Measurements from ENCODE around the gene RBM5.

Gene RBM5

GRCh38 chr3:50164984-50165909 is 76.5 kb downstream of the RBM5 start:
- H2AFZ ChIP-seq (ENCODE audit: low read length): no peak overlapping the region
- H3K27me3 ChIP-seq (ENCODE audit: insufficient read depth, low read length): peaks cover 5% of the 10 kb centered on the region; the same call in 1 of the 2 replicates
- no peaks in the 10 kb centered on the region for H3K4me1 ChIP-seq (ENCODE audit: insufficient read depth, low read length, severe bottlenecking)
- H3K9me2 ChIP-seq (ENCODE audit: low read depth, low read length): no peaks in the 10 kb centered on the region
- no peaks in the 10 kb centered on the region for H4K20me1 ChIP-seq (ENCODE audit: insufficient read depth, low read length)
- no peak for TF ChIP-seq CTCF (IDR thresholded peaks at IDR 0.05; ENCODE audit: low read length)
- TF ChIP-seq EZH2 (IDR thresholded peaks at IDR 0.05; ENCODE audit: borderline replicate concordance, low read length): no peak
- no peaks in the 10 kb centered on the region for H3K36me3 ChIP-seq (ENCODE audit: insufficient read depth, low read length)
- H3K4me2 ChIP-seq (ENCODE audit: low read length): no peak overlapping the region
- no peaks in the 10 kb centered on the region for H3K9me3 ChIP-seq (ENCODE audit: low read length)
- H3K79me2 ChIP-seq (ENCODE audit: insufficient read depth, low read length): no peaks in the 10 kb centered on the region
- no peak overlapping the region for H3K4me3 ChIP-seq (ENCODE audit: low read depth, low read length, poor library complexity, severe bottlenecking)
- no peak overlapping the region for H3K27ac ChIP-seq (ENCODE audit: low read depth, low read length, poor library complexity, severe bottlenecking)
- no peaks in the 10 kb centered on the region for H3F3A ChIP-seq (ENCODE audit: insufficient read depth, low read length)
- no peak overlapping the region for H3K9ac ChIP-seq (ENCODE audit: low read length)

- H3K9me3 ChIP-seq (ENCODE audit: low read length): no peaks in the 10 kb centered on the region
- no peaks in the 10 kb centered on the region for H3K4me1 ChIP-seq (ENCODE audit: insufficient read depth, low read length, severe bottlenecking)
- H3K4me2 ChIP-seq (ENCODE audit: low read length): no peak overlapping the region
- no peak overlapping the region for H2AFZ ChIP-seq (ENCODE audit: low read length)
- no peaks in the 10 kb centered on the region for H3K36me3 ChIP-seq (ENCODE audit: insufficient read depth, low read length)
- TF ChIP-seq CTCF (IDR thresholded peaks at IDR 0.05; ENCODE audit: low read length) (no peak), EZH2 (IDR thresholded peaks at IDR 0.05; ENCODE audit: borderline replicate concordance, low read length) (no peak)
- H4K20me1 ChIP-seq (ENCODE audit: insufficient read depth, low read length): no peaks in the 10 kb centered on the region
- no peak overlapping the region for H3K4me3 ChIP-seq (ENCODE audit: low read depth, low read length, poor library complexity, severe bottlenecking)
- H3K79me2 ChIP-seq (ENCODE audit: insufficient read depth, low read length): no peaks in the 10 kb centered on the region
- H3K9me2 ChIP-seq (ENCODE audit: low read depth, low read length): no peaks in the 10 kb centered on the region
- H3K27ac ChIP-seq (ENCODE audit: low read depth, low read length, poor library complexity, severe bottlenecking): no peak overlapping the region
- no peak overlapping the region for H3K9ac ChIP-seq (ENCODE audit: low read length)
- H3F3A ChIP-seq (ENCODE audit: insufficient read depth, low read length): no peaks in the 10 kb centered on the region
- peaks cover 2% of the 10 kb centered on the region; the same call in 1 of the 2 replicates for H3K27me3 ChIP-seq (ENCODE audit: insufficient read depth, low read length)
Measured at GRCh38 chr3:50165910-50166538, 77.3 kb downstream of the RBM5 start.

GRCh38 chr3:50166620-50167019 is 77.9 kb downstream of the RBM5 start:
- no peak overlapping the region for H3K27ac ChIP-seq (ENCODE audit: low read depth, low read length, poor library complexity, severe bottlenecking)
- no peaks in the 10 kb centered on the region for H3K36me3 ChIP-seq (ENCODE audit: insufficient read depth, low read length)
- no peaks in the 10 kb centered on the region for H3K4me1 ChIP-seq (ENCODE audit: insufficient read depth, low read length, severe bottlenecking)
- no peak overlapping the region for H3K9ac ChIP-seq (ENCODE audit: low read length)
- no peaks in the 10 kb centered on the region for H3F3A ChIP-seq (ENCODE audit: insufficient read depth, low read length)
- TF ChIP-seq CTCF (IDR thresholded peaks at IDR 0.05; ENCODE audit: low read length) (no peak), EZH2 (IDR thresholded peaks at IDR 0.05; ENCODE audit: borderline replicate concordance, low read length) (no peak)
- no peaks in the 10 kb centered on the region; the same call in 1 of the 2 replicates for H3K27me3 ChIP-seq (ENCODE audit: insufficient read depth, low read length)
- no peak overlapping the region for H3K4me3 ChIP-seq (ENCODE audit: low read depth, low read length, poor library complexity, severe bottlenecking)
- no peak overlapping the region for H2AFZ ChIP-seq (ENCODE audit: low read length)
- no peaks in the 10 kb centered on the region for H3K9me3 ChIP-seq (ENCODE audit: low read length)
- H3K79me2 ChIP-seq (ENCODE audit: insufficient read depth, low read length): no peaks in the 10 kb centered on the region
- H3K4me2 ChIP-seq (ENCODE audit: low read length): no peak overlapping the region
- no peaks in the 10 kb centered on the region for H3K9me2 ChIP-seq (ENCODE audit: low read depth, low read length)
- no peaks in the 10 kb centered on the region for H4K20me1 ChIP-seq (ENCODE audit: insufficient read depth, low read length)

Measured in OCI-LY1 (cell line).